ENCODE measurements around the gene ZNF443. TPM values are rescaled to one million over a fixed set of nuclear protein-coding genes. Genes with fewer than 3 reads are reported as not detected.

ZNF443 gene
- polyA plus RNA-seq, 1 of the 3 experiments (the other 2 are of a cell fraction) = 0.92 TPM

GRCh38 chr19:12400633-12401502, 40.0 kb downstream of the ZNF443 start, which contains the start of gene ZNF799:
Gene ZNF799, minus strand, starts transcription at chr19:12401271. Its CDS starts 201 bp downstream, at chr19:12401070.
- H3K27me3 ChIP-seq (ENCODE audit: insufficient read depth) = no peaks in the 10 kb centered on the region
- no peaks in the 10 kb centered on the region for H3K9me2 ChIP-seq
- peak within 1 kb of the TSS; percentile 72 for H3K9ac ChIP-seq
- peak within 1 kb of the TSS; percentile 65 to 92 for H3K4me3 ChIP-seq (ENCODE audit: low read depth in 2 of 2, low read length in 1 of 2)
- H3K4me2 ChIP-seq = peak within 1 kb of the TSS; percentile 92
- no peaks in the 10 kb centered on the region for H3K36me3 ChIP-seq (replicated peaks in 1 of 2; ENCODE audit: control insufficient read depth in 1 of 2, insufficient read depth in 2 of 2, low read length in 1 of 2)
- CTCF ChIA-PET = interaction anchor here (1.0 kb wide), 1 partner anchor 36 kb away, joined by 3 read pairs; the partner anchor contains the start of gene ZNF442
- H3K79me2 ChIP-seq (ENCODE audit: insufficient read depth) = 0 out of 2 replicates have a peak, but pooled peaks cover 7% of the 10 kb centered on the region
- peak within 1 kb of the TSS; percentile 60 to 64 for H3K27ac ChIP-seq (ENCODE audit: low read depth in 2 of 2, low read length in 1 of 2)
- WGBS (ENCODE audit: low lambda C conversion rate) = 1% methylated on average over 19 of the region's 71 CpGs
- peak; percentile 85 for DNase-seq
- peak within 1 kb of the TSS; percentile 87 for H2AFZ ChIP-seq (ENCODE audit: low read depth)
- peaks cover 3% of the 10 kb centered on the region in 2 experiments; a peak in 1 of 4 replicates for H3K4me1 ChIP-seq (ENCODE audit: control insufficient read depth in 1 of 2, insufficient read depth in 2 of 2, low read depth in 1 of 2, low read length in 1 of 2)
- H4K20me1 ChIP-seq (ENCODE audit: insufficient read depth) = no peaks in the 10 kb centered on the region
- peaks cover 5% of the 10 kb centered on the region for H3F3A ChIP-seq (replicated peaks; ENCODE audit: insufficient read depth)
- no peaks in the 10 kb centered on the region for H3K9me3 ChIP-seq
- POLR2A ChIA-PET = interaction anchor here (0.6 to 0.9 kb wide), 3 partner anchors 35 to 260 kb away, joined by 3 to 4 read pairs (median 4); partner anchors contain the start of genes ZNF20 and ZNF442
- TF ChIP-seq RAD21 (IDR thresholded peaks at IDR 0.05; ENCODE audit: low read length) (no peak), RXRA (IDR thresholded peaks at IDR 0.05; ENCODE audit: borderline replicate concordance, low read depth) (no peak), PBX3 (IDR thresholded peaks at IDR 0.05) (peak; percentile 99), USF1 (IDR thresholded peaks at IDR 0.05; ENCODE audit: borderline replicate concordance, low read depth) (peak; percentile 51; the same call in 1 of the 2 replicates), NFIC (IDR thresholded peaks at IDR 0.05; ENCODE audit: borderline replicate concordance) (no peak), NRF1 (IDR thresholded peaks at IDR 0.05; ENCODE audit: low read depth, low read length) (no peak), USF2 (IDR thresholded peaks at IDR 0.05; ENCODE audit: borderline replicate concordance, low read depth, low read length) (no peak; the same call in 1 of the 2 replicates), POLR2AphosphoS5 (IDR thresholded peaks at IDR 0.05; ENCODE audit: low read depth, low read length) (peak; percentile 51), JUND (IDR thresholded peaks at IDR 0.05) (no peak), MEF2A (IDR thresholded peaks at IDR 0.05; ENCODE audit: borderline replicate concordance, low read depth) (no peak), GATA2 (CRISPR knock-in tag; IDR thresholded peaks at IDR 0.05) (no peak), FOXM1 (IDR thresholded peaks at IDR 0.05; ENCODE audit: low read depth) (no peak), EZH2phosphoT487 (IDR thresholded peaks at IDR 0.05; ENCODE audit: borderline replicate concordance, low read depth) (no peak), SMC3 (IDR thresholded peaks at IDR 0.05; ENCODE audit: low read depth, low read length) (no peak), ELF1 (IDR thresholded peaks at IDR 0.05) (peak; percentile 43; the same call in 1 of the 2 replicates), RCOR1 (IDR thresholded peaks at IDR 0.05; ENCODE audit: low read length) (no peak), TAF1 (IDR thresholded peaks at IDR 0.05; ENCODE audit: borderline replicate concordance, low read depth, low read length) (0 out of 2 replicates have a peak, but pooled peaks have one; percentile 18), MXI1 (IDR thresholded peaks at IDR 0.05; ENCODE audit: low read depth, low read length) (peak; percentile 92), RFX5 (IDR thresholded peaks at IDR 0.05; ENCODE audit: low read length) (no peak), IRF3 (IDR thresholded peaks at IDR 0.05; ENCODE audit: low read depth, low read length) (peak; percentile 50; the same call in 1 of the 2 replicates), FOSL2 (IDR thresholded peaks at IDR 0.05; ENCODE audit: borderline replicate concordance, low read depth) (peak; percentile 4; the same call in 1 of the 2 replicates), CTCF (IDR thresholded peaks at IDR 0.05) (no peak), TCF12 (IDR thresholded peaks at IDR 0.05) (no peak), CHD2 (IDR thresholded peaks at IDR 0.05; ENCODE audit: low read length, partially characterized antibody) (peak; percentile 67)

All from SK-N-SH (cell line).